Heart left ventricle (tissue), 13 donors: Measurements from ENCODE around the gene PRKN.

Source experiments
- POLR2A ChIP-seq, 2 donors: fragments of 450-650 bp; IDR thresholded peaks; one replicate each; pipeline ENCODE4 v1.6.1; 2017; ENCODE audit warnings: antibody characterized with exemption in 2 of 2, mild to moderate bottlenecking in 2 of 2, moderate library complexity in 2 of 2
- TF ChIP-seq, protein P1 (sequence below), 12 donors: fragments of 200-600 bp; sonication (generic) in 4 of 12; IDR thresholded peaks; one replicate each; pipeline versions ENCODE4 v1.5.0 to v1.8.0; 2018 to 2022; ENCODE audit warnings: antibody characterized with exemption in 12 of 12, mild to moderate bottlenecking in 5 of 12
- donor health status: ischemic (EF 13 %, LVEDD 7.1; RV severe dilation, severe dysfunction).
- donor health status: DM: no; HTN: yes; CAD: no.
- donor health status: DM: no; HTN: no; CAD: no.
- donor health status: ischemic (EF 25% LVEDD 6.9; RV normal size, moderate dysfunction).
- donor health status: ischemic (EF 25% LVEDD 5.7; RV mildly dilated, moderate dysfunction).
- donor health status: ischemic (EF 35%, LVEDD 5.7; RV mildly dilated, moderate dysfunction).
- donor health status: nonischemic (EF 11% LVEDD 7.7; RV severe dilation, severe dysfunction).
- donor health status: DM: yes; HTN: yes; CAD: no.
- donor health status: PGD.
- donor health status: ischemic (EF 29% LVEDD 5.4; RV normal size, mild dysfunction).
- donor health status: nonischemic (EF 23%, LVEDD 6.1; RV moderate dilation, normal function).

DNA sequence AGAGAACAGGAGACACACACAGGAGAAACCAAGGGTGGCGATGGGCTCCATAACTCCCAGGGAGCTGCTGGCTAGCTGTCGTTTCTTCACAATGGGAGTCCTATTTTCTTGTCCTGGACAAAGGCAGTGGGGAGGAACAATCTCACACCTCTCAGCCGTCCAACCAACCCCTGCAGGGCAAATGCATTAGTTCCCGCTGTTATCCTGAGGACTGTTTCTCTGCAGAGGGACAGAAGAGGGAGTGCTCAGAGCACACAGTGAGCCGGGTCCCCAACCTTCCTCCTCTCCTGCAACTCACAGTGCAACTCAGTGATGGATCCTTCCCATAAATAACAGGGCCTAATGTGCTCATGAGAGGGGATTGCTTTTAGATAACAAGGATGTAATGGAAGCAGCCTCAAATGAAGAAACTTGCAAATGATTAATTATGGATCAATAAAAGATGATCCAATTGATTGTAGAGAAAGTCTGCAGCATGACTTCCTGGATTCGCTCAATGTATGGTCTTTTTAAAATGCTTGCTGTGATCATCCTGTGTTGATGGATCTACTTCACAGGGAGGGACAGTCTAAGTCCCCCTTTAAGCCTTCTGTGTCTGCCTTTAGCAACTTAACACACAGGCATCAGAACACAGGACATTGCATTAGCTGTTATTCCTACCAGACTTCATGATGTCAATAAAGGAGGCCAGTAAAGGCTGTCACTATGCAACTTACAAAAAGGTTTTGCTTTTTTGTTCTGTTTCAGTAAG is 1000.3 kb downstream of the PRKN start:
- TF ChIP-seq, protein P1, sequence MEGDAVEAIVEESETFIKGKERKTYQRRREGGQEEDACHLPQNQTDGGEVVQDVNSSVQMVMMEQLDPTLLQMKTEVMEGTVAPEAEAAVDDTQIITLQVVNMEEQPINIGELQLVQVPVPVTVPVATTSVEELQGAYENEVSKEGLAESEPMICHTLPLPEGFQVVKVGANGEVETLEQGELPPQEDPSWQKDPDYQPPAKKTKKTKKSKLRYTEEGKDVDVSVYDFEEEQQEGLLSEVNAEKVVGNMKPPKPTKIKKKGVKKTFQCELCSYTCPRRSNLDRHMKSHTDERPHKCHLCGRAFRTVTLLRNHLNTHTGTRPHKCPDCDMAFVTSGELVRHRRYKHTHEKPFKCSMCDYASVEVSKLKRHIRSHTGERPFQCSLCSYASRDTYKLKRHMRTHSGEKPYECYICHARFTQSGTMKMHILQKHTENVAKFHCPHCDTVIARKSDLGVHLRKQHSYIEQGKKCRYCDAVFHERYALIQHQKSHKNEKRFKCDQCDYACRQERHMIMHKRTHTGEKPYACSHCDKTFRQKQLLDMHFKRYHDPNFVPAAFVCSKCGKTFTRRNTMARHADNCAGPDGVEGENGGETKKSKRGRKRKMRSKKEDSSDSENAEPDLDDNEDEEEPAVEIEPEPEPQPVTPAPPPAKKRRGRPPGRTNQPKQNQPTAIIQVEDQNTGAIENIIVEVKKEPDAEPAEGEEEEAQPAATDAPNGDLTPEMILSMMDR (IDR thresholded peaks at IDR 0.05), result no peak
- no peak for TF ChIP-seq POLR2A (IDR thresholded peaks at IDR 0.05)
